Adrenal gland (tissue), 5 donors: ENCODE measurements around the gene SCFD2.

Experiments
- POLR2A ChIP-seq, 2 donors: fragments of 450-650 bp; IDR thresholded peaks; one replicate each; pipeline ENCODE4 v1.6.1; 2017; ENCODE audit warnings: antibody characterized with exemption in 2 of 2, mild to moderate bottlenecking in 2 of 2, moderate library complexity in 1 of 2
- TF ChIP-seq, protein P1 (sequence below), 6 experiments: fragments of 450-650 bp in 4 of 6; fragments of 200-600 bp in 2 of 6; sonication (generic) in 1 of 6; IDR thresholded peaks; 1 replicate in 5 of 6; 2 replicates in 1 of 6; pipeline versions ENCODE4 v1.5.1 to v1.8.0; 2016 to 2021; ENCODE audit warnings: antibody characterized with exemption in 6 of 6, mild to moderate bottlenecking in 2 of 6, moderate library complexity in 1 of 6
- donor health status: DM: no; HTN: no; CAD: no.

DNA sequence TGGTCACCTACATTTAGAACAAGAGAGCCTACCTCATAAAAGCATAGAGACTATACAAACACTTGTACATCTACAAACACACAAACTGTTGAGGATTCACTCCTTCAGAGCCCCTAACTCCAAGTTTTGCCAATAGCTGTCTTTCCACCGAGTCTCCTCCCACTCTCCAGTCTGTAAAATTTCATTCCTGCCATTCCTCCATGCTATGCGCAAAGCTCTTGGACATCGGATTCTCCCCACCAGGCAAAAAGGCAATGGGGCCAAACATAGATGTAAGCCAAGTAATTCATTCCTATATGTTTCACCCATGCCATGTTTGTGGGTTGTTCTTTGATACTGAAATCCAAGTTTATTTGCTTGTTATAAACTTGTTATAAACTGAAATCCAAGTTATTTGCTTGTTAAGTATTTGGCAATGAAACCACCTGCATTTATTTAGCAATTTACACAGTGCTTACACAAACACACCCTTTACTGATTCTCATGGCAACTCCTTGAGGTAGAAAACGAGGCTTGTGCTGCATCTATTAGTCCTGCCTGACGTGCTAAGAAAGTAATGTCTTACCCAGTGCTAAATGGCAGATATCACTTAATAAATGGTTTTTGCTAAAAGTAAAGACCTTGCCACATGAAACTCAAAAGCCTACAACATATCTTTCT, 91.1 kb downstream of the SCFD2 start:
- TF ChIP-seq, protein P1, sequence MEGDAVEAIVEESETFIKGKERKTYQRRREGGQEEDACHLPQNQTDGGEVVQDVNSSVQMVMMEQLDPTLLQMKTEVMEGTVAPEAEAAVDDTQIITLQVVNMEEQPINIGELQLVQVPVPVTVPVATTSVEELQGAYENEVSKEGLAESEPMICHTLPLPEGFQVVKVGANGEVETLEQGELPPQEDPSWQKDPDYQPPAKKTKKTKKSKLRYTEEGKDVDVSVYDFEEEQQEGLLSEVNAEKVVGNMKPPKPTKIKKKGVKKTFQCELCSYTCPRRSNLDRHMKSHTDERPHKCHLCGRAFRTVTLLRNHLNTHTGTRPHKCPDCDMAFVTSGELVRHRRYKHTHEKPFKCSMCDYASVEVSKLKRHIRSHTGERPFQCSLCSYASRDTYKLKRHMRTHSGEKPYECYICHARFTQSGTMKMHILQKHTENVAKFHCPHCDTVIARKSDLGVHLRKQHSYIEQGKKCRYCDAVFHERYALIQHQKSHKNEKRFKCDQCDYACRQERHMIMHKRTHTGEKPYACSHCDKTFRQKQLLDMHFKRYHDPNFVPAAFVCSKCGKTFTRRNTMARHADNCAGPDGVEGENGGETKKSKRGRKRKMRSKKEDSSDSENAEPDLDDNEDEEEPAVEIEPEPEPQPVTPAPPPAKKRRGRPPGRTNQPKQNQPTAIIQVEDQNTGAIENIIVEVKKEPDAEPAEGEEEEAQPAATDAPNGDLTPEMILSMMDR (IDR thresholded peaks at IDR 0.05): no peak
- no peak for TF ChIP-seq POLR2A (IDR thresholded peaks at IDR 0.05)
